GM19372 (cell line): ENCODE measurements around the gene B3GNT9.
"Not testable (repeated sequence)": the region's sequence is repeated elsewhere in the genome, so short reads cannot be mapped to it uniquely, and the experiment has no call there.

Experiments
- ATAC-seq: cut with Tn5 transposase; IDR thresholded peaks from one replicate; pipeline ENCODE4 v1.9.1; 2021; ENCODE audit warnings: mild to moderate bottlenecking, low read depth, moderate library complexity; ENCODE audit not compliant: unreplicated experiment

The B3GNT9 gene

GRCh38 chr16:67154578-67155294 lies 3.9 kb upstream of the B3GNT9 start:
- ATAC-seq: no peak

- ATAC-seq: no peak
Observed at GRCh38 chr16:67151431-67152097, 766 bp upstream of the B3GNT9 start.

- peak; percentile 19 for ATAC-seq
Observed at GRCh38 chr16:67150047-67150832, 558 bp downstream of the B3GNT9 start.

GRCh38 chr16:67149276-67150046 lies 1.3 kb downstream of the B3GNT9 start:
- ATAC-seq: no peak

- no peak for ATAC-seq
Observed at GRCh38 chr16:67148656-67149275, 2.0 kb downstream of the B3GNT9 start.

GRCh38 chr16:67148221-67148620 lies 2.6 kb downstream of the B3GNT9 start:
- no peak for ATAC-seq

GRCh38 chr16:67147437-67148140 lies 3.2 kb downstream of the B3GNT9 start:
- ATAC-seq: no peak

- ATAC-seq: no peak
Observed at GRCh38 chr16:67146523-67147357, 4.1 kb downstream of the B3GNT9 start.

GRCh38 chr16:67145746-67146145 lies 5.1 kb downstream of the B3GNT9 start:
- ATAC-seq: no peak

GRCh38 chr16:67144943-67145342 lies 5.9 kb downstream of the B3GNT9 start:
- no peak for ATAC-seq

GRCh38 chr16:67142342-67142741 lies 8.5 kb downstream of the B3GNT9 start:
- no peak for ATAC-seq

- no peak for ATAC-seq
Observed at GRCh38 chr16:67141391-67141790, 9.4 kb downstream of the B3GNT9 start.

GRCh38 chr16:67137605-67138004 lies 13.2 kb downstream of the B3GNT9 start:
- ATAC-seq: no peak

GRCh38 chr16:67129422-67129821 lies 21.4 kb downstream of the B3GNT9 start:
- ATAC-seq: no peak

- no peak for ATAC-seq
Observed at GRCh38 chr16:67128887-67129286, 21.9 kb downstream of the B3GNT9 start.

- no peak for ATAC-seq
Observed at GRCh38 chr16:67128417-67128816, 22.4 kb downstream of the B3GNT9 start.

- ATAC-seq: not testable (repeated sequence)
Observed at GRCh38 chr16:67122799-67123198, 28.0 kb downstream of the B3GNT9 start.

GRCh38 chr16:67120025-67120424 lies 30.8 kb downstream of the B3GNT9 start:
- no peak for ATAC-seq

- no peak for ATAC-seq
Observed at GRCh38 chr16:67117716-67118115, 33.1 kb downstream of the B3GNT9 start.
